Muscle layer of colon (tissue), 2 donors: Measurements from ENCODE around the gene BORCS8.

Source experiments
- H3K27ac ChIP-seq: one replicate; pipeline ENCODE4 v1.7.0; 2013; ENCODE audit warnings: low read depth, mild to moderate bottlenecking, low read length, moderate library complexity
- H3K27me3 ChIP-seq, 2 donors: one replicate each; pipeline ENCODE4 v1.7.0; 2013; ENCODE audit warnings: low read length in 2 of 2, mild to moderate bottlenecking in 2 of 2; ENCODE audit not compliant: insufficient read depth in 2 of 2, control insufficient read depth in 1 of 2
- H3K36me3 ChIP-seq: one replicate; pipeline ENCODE4 v1.7.0; 2013; ENCODE audit warnings: mild to moderate bottlenecking, low read length; ENCODE audit not compliant: insufficient read depth
- H3K4me1 ChIP-seq: one replicate; pipeline ENCODE4 v1.7.0; 2013; ENCODE audit warnings: mild to moderate bottlenecking, low read length; ENCODE audit not compliant: insufficient read depth
- H3K4me3 ChIP-seq, 2 donors: one replicate each; pipeline ENCODE4 v1.7.0; 2013; ENCODE audit warnings: low read length in 2 of 2, low read depth in 1 of 2, mild to moderate bottlenecking in 1 of 2, moderate library complexity in 1 of 2
- H3K9ac ChIP-seq: one replicate; pipeline ENCODE4 v1.7.0; 2013; ENCODE audit warnings: low read length
- H3K9me3 ChIP-seq: one replicate; pipeline ENCODE4 v1.7.0; 2013; ENCODE audit warnings: mild to moderate bottlenecking, low read length
- donor health status: abdominal sarcoma.
- donor health status: Adenocarcinoma of cecum.

BORCS8 gene

DNA sequence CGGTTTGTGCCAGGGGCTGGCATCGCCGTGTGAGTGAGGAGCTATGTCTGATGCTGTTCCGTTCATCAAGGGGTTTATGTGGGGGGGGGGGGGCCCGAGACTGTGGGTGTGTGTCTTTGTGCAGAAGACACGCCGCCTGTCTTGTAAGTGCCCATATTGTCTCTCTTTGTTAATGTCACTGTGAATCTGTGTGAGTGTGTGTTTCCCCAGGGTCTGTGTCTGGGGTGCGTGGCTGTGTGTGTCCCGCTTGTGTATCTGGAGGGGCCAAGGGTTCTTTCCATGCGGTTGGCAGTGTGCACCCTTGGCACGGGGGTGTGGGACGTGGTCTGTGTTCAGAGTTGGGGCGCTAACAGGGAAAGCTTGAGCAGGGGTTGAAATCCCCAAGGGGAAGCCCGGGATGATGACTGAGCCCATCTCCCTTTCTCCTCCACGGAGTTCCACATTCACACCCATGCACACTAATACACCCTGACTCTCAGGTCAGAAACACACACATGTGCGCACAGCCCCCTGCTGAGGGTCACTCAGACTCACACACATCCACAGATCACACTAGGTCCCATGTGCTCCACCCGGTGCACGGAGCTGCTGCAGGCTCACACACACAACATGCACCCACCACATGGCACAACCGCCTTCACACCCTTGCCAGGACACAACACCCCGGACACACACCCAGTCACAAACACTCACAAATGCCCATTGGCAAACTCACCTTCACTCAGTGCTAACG, 21.6 kb upstream of the BORCS8 start:
- Histone ChIP-seq H3K9me3 (no peaks in the 10 kb centered on the region), H3K36me3 (no peaks in the 10 kb centered on the region), H3K27ac (no peak overlapping the region), H3K4me3 (no peak overlapping the region), H3K27me3 (peaks cover 5 to 40% of the 10 kb centered on the region in 2 donors), H3K4me1 (no peaks in the 10 kb centered on the region), H3K9ac (no peak overlapping the region)

DNA sequence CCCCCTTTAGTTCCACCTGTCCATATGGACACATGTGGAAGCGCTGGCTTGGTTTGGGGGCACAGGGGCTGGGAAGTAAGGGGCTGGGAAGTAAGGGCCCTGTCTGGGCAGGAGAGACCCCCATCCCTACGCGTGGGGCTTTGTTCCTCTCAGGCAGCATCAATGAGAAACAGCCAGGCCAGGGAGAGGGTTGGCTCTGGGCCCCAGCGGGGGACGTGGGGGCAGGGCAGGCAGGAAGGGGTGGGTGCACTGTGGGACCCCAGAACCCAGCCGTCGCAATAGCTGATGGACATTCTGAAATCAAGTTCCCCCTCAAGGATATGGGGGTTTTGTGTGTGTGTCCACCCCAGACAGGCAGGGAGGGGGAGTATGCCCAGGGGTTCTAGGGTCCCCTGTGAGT, 21.0 kb upstream of the BORCS8 start:
- no peaks in the 10 kb centered on the region for H3K4me1 ChIP-seq
- H3K27ac ChIP-seq: no peak overlapping the region
- H3K36me3 ChIP-seq: no peaks in the 10 kb centered on the region
- no peak overlapping the region for H3K9ac ChIP-seq
- H3K27me3 ChIP-seq: peaks cover 5 to 42% of the 10 kb centered on the region in 2 donors
- H3K9me3 ChIP-seq: no peaks in the 10 kb centered on the region
- H3K4me3 ChIP-seq: no peak overlapping the region

DNA sequence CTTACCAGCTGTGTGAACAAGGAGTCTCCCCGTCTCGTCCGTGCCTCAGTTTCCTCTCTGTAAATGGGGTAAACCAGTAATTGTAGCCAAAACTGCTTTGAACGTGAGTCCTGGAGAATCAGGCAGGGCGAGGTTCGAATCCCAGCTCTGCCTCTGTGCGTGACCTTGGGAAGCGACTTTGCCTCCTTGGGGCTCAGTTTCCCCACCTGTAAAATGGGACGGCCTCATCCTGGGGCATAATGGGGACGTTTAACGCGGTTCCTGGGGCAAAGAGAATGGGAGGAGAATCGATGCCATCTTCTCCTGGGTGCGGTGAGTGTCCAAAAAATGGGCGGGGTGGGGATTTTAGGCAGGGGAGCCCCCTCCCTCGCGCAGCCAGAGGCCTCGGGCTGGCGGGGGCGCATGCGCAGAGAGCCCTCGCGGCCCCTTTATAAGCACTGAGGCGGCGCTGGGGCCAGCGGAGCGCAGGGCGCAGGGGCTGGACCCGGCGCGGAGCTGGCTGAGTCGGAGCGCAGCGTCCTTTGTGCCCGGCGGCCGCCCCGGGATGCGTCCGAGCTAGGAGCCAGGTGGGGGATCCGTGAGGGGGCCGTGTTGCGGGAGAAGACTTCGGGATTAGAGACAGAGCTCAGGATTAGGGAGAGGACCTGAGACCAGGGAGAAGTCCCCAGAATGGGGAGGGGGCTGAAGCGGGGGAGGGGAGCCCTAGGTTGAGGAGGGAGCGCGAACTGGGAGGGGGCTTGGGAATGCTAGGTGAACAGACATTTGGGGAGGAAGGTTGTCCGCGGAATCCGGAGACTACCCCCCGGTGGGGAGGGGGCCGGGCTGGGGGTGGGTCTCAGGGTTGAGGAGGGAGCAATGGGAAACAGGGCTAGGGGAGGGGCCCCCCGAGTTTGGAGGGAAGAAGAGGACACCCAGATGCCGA, 19.8 kb upstream of the BORCS8 start, which contains the start of gene NCAN:
TSS of gene NCAN (plus strand) at position 460 of the 922 bp plus-strand sequence. CDS start 4,996 bp downstream, outside the sequence.
- Histone ChIP-seq H3K9ac (no peak within 1 kb of the TSS), H3K9me3 (no peaks in the 10 kb centered on the region), H3K4me1 (no peaks in the 10 kb centered on the region), H3K36me3 (no peaks in the 10 kb centered on the region), H3K27me3 (peaks cover 5 to 43% of the 10 kb centered on the region in 2 donors), H3K27ac (no peak within 1 kb of the TSS), H3K4me3 (no peak within 1 kb of the TSS)

GRCh38 chr19:19209372-19209771, 17.4 kb upstream of the BORCS8 start:
- H3K4me1 ChIP-seq: no peaks in the 10 kb centered on the region
- H3K27ac ChIP-seq: no peak overlapping the region
- H3K9me3 ChIP-seq: no peaks in the 10 kb centered on the region
- no peak overlapping the region for H3K4me3 ChIP-seq
- H3K9ac ChIP-seq: no peak overlapping the region
- peaks cover 5 to 36% of the 10 kb centered on the region in 2 donors for H3K27me3 ChIP-seq
- no peaks in the 10 kb centered on the region for H3K36me3 ChIP-seq

GRCh38 chr19:19207637-19208572, 16.0 kb upstream of the BORCS8 start:
- Histone ChIP-seq H3K4me1 (no peaks in the 10 kb centered on the region), H3K27me3 (peaks cover 5 to 24% of the 10 kb centered on the region in 2 donors), H3K4me3 (no peak overlapping the region), H3K27ac (no peak overlapping the region), H3K36me3 (no peaks in the 10 kb centered on the region), H3K9me3 (no peaks in the 10 kb centered on the region), H3K9ac (no peak overlapping the region)

- Histone ChIP-seq H3K27me3 (peaks cover 5 to 15% of the 10 kb centered on the region in 2 donors), H3K27ac (no peak overlapping the region), H3K9ac (no peak overlapping the region), H3K9me3 (no peaks in the 10 kb centered on the region), H3K4me1 (peaks cover 8% of the 10 kb centered on the region), H3K36me3 (peaks cover under 1% of the 10 kb centered on the region), H3K4me3 (no peak overlapping the region)
Observed at GRCh38 chr19:19206938-19207337, 15.0 kb upstream of the BORCS8 start.

DNA sequence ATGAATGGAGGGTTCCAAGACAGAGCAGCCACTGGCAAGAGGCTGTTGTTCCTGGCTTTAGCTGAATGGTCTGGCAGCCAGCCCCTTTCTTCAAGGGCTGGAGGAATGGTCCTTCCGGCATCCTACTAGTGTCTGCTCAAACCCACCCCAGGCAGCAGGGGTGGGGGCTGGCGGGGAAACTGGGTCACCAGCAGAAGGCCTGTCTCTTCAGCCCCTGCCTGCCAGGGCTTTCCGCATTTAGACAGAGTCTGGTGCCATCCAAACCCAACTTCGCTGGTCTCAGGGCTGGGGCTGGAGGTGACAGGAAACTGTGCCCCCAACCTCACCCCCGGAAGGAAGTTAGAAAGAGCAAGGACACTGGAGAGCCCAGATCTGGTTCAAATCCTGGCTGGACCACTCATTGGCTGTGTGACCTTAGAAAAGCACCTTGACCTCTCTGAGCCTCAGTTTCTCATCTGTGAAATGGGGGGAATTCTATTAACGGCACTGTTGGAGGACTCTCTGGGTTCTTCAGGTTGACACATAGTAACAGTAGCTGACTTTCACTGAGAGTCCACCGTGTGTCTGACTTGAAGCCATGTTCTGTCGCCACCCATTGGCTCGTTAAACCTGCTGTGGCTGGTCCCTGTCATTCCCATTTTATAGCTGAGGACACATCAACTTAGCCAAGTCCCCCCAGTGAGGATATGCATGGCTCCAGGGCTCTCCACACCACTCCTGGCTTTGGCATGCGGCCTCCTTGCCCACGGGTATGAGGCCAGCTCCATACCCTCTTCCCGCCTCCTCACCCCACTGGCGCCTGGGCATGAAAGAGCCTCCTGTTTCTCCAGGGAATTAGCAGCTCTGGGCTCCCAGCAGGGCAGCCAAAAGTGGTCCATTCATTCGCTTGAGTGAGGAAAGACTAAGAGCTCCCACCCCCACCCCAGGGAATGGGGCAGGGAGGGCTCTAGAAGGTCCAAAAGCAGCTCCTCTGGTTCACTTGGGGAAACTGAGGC, 13.8 kb upstream of the BORCS8 start:
- Histone ChIP-seq H3K4me1 (peaks cover 8% of the 10 kb centered on the region), H3K27ac (no peak overlapping the region), H3K27me3 (peaks cover 0 to 7% of the 10 kb centered on the region in 2 donors), H3K4me3 (no peak overlapping the region), H3K36me3 (peaks cover 5% of the 10 kb centered on the region), H3K9ac (no peak overlapping the region), H3K9me3 (no peaks in the 10 kb centered on the region)

GRCh38 chr19:19204181-19204580, 12.2 kb upstream of the BORCS8 start:
- no peak overlapping the region for H3K4me3 ChIP-seq
- peaks cover 8% of the 10 kb centered on the region for H3K4me1 ChIP-seq
- no peaks in the 10 kb centered on the region for H3K9me3 ChIP-seq
- peaks cover 10% of the 10 kb centered on the region for H3K36me3 ChIP-seq
- no peak overlapping the region for H3K9ac ChIP-seq
- peaks cover 0 to 7% of the 10 kb centered on the region in 2 donors for H3K27me3 ChIP-seq
- H3K27ac ChIP-seq: no peak overlapping the region

DNA sequence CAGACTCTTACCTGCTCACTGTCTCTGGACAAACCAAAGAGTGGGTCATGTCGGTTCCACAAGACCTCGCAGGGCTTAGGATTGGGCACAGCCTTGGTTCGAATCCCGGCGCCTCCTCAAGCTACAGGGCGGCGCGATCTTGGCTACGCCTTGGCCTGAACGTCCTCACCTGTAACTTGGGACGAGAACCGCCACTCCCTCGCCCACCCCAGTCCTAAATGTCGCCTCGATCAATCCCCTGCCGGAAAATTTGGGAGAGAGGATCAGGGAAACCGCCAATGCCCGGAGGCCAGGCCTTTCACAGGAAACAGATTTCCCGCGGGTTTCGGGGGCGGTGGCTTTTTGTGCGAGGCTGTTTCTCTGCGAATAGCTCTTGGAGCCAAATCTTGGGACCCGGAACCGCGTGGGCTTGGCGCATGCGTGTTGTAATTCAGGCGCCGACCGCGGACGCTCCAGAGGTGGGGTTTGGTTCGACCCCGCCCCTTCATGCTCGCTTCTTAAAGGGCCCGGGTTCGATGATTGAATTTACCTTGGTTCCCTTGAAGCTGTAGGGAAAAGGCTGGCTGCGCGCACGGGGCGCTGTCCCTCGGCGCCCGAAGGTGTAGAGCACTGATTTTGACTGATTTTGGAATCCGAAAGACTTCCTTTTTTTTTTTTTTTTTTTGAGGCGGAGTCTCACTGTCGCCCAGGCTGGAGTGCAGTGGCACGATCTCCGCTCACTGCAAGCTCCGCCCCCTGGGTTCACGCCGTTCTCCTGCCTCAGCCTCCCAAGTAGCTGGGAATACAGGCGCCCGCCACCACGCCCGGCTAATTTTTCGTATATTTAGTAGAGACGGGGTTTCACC, 11.3 kb upstream of the BORCS8 start, which contains the start of gene NR2C2AP:
TSS of gene NR2C2AP (minus strand) at position 403 of the 845 bp plus-strand sequence. CDS start at position 49, 354 bp downstream.
- Histone ChIP-seq H3K4me3 (peak within 1 kb of the TSS; percentile 65 to 82), H3K9me3 (no peaks in the 10 kb centered on the region), H3K9ac (peak within 1 kb of the TSS; percentile 38), H3K27me3 (peaks cover 0 to 7% of the 10 kb centered on the region in 2 donors), H3K27ac (peak within 1 kb of the TSS; percentile 79), H3K4me1 (peaks cover 8% of the 10 kb centered on the region), H3K36me3 (peaks cover 20% of the 10 kb centered on the region)
